ENCODE results near the gene KIF25.

KIF25 gene

GRCh38 chr6:168016176-168016620, 18.7 kb downstream of the KIF25 start:
- no peak for TF ChIP-seq CTCF (IDR thresholded peaks at IDR 0.05; ENCODE audit: low read depth, low read length)
- H3K4me3 ChIP-seq (replicated peaks in 1 of 2; ENCODE audit: low read depth in 2 of 2, low read length in 2 of 2) = no peak overlapping the region
- DNase-seq (ENCODE audit: low read depth in 2 of 2) = no peak

GRCh38 chr6:168016721-168017525, 19.5 kb downstream of the KIF25 start:
- peak in 1 of 2 donors; percentile 27 for DNase-seq (ENCODE audit: low read depth in 2 of 2)
- no peak for TF ChIP-seq CTCF (IDR thresholded peaks at IDR 0.05; ENCODE audit: low read depth, low read length)
- H3K4me3 ChIP-seq (replicated peaks in 1 of 2; ENCODE audit: low read depth in 2 of 2, low read length in 2 of 2) = no peak overlapping the region

- no peak for TF ChIP-seq CTCF (IDR thresholded peaks at IDR 0.05; ENCODE audit: low read depth, low read length)
- no peak overlapping the region for H3K4me3 ChIP-seq (replicated peaks in 1 of 2; ENCODE audit: low read depth in 2 of 2, low read length in 2 of 2)
- no peak for DNase-seq (ENCODE audit: low read depth in 2 of 2)
Observed at GRCh38 chr6:168017629-168018028, 20.2 kb downstream of the KIF25 start.

DNA sequence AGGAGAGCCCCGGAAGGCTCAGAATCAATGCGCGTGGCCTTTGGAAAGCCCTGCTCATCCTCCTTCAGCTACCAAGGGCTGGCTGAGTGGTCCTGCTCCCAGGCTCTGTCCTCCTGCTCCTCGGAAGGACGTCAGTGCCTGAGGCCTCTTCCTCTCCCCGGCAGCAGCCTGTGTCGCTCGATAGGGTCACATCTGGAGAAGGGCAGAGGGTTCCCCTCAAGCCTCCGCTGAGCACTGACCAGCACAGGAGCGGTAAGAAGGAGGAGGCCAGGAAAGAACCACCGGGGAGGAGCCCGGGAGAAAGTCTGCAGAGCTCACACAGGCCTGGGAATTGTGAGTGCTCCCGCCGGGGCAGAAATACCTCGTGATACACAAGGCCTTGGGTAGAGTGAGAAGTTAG, 21.2 kb downstream of the KIF25 start:
- DNase-seq (ENCODE audit: low read depth in 2 of 2) = no peak
- no peak for TF ChIP-seq CTCF (IDR thresholded peaks at IDR 0.05; ENCODE audit: low read depth, low read length)
- no peak overlapping the region for H3K4me3 ChIP-seq (replicated peaks in 1 of 2; ENCODE audit: low read depth in 2 of 2, low read length in 2 of 2)

DNA sequence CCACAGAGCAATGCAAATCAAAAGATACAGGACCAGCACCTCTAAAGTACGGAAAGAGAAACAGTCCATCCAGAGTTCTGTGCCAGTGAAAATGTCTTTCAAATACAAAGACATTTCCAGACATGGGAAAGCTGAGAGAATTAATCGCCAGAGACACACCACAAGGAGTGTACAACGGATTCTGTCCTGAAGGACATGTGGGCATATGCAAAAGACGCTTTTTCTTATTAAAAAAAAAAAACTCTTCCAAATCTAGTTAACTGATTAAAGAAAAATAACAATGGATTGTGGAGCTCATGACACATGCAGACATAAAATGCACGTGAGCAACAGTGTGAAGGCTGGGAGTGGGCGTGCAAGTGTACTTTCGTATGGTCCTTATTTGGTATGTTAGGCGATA, 22.8 kb downstream of the KIF25 start:
- no peak for TF ChIP-seq CTCF (IDR thresholded peaks at IDR 0.05; ENCODE audit: low read depth, low read length)
- no peak overlapping the region for H3K4me3 ChIP-seq (replicated peaks in 1 of 2; ENCODE audit: low read depth in 2 of 2, low read length in 2 of 2)
- DNase-seq (ENCODE audit: low read depth in 2 of 2) = no peak

- no peak for DNase-seq (ENCODE audit: low read depth in 2 of 2)
- H3K4me3 ChIP-seq (replicated peaks in 1 of 2; ENCODE audit: low read depth in 2 of 2, low read length in 2 of 2) = no peak overlapping the region
- no peak for TF ChIP-seq CTCF (IDR thresholded peaks at IDR 0.05; ENCODE audit: low read depth, low read length)
Observed at GRCh38 chr6:168021581-168021980, 24.1 kb downstream of the KIF25 start.

Measured in cardiac fibroblast (primary cell).